IMR-90 (cell line): ENCODE data around the gene NTSR2. TPM values are rescaled to one million over a fixed set of nuclear protein-coding genes. Genes with fewer than 3 reads are reported as not detected.

Experiments
- ATAC-seq: fragments of 200-7000 bp; cut with Tn5 transposase; 2 replicates; pipeline ENCODE4 v1.9.1; 2020; ENCODE audit warnings: low read depth, mild to moderate bottlenecking, moderate library complexity
- BruUV-seq: library from RNA; stranded (reverse); fragments of 400-500 nt; replicated peaks from 2 replicates; lab custom pipeline; 2021; lab: Mats Ljungman, UMichigan
- CTCF ChIA-PET: fragments of 300-600 bp; formaldehyde crosslinking; extraction: SDS; loops from one replicate; lab custom pipeline; 2021; ENCODE audit warnings: antibody characterized with exemption; lab: Yijun Ruan, JAX
- POLR2A ChIA-PET: fragments of 300-600 bp; sonication (Branson Sonifier 250); formaldehyde crosslinking; loops from one replicate; lab custom pipeline; 2022; ENCODE audit warnings: antibody characterized with exemption; ENCODE audit not compliant: unreplicated experiment; lab: Charles Lee
- DNase-seq: peaks from one replicate; pipeline ENCODE4 v3.0.0; 2013
- H2AFZ ChIP-seq: replicated peaks from 2 replicates; pipeline ENCODE3; 2013; ENCODE audit warnings: low read length, mild to moderate bottlenecking; ENCODE audit not compliant: poor library complexity
- H2AK5ac ChIP-seq: 2 replicates; pipeline ENCODE4 v1.6.1; 2013; ENCODE audit warnings: low read depth, low read length, inconsistent platforms
- H2AK9ac ChIP-seq: replicated peaks from 2 replicates; pipeline ENCODE3; 2013; ENCODE audit warnings: mild to moderate bottlenecking, low read depth, low read length, moderate library complexity; ENCODE audit not compliant: poor library complexity
- H2BK120ac ChIP-seq: 2 replicates; pipeline ENCODE4 v1.6.1; 2013; ENCODE audit warnings: low read depth, low read length, inconsistent platforms
- H2BK15ac ChIP-seq: 3 replicates; pipeline ENCODE4 v1.6.1; 2013; ENCODE audit warnings: low read depth, low read length, inconsistent platforms
- H2BK20ac ChIP-seq: 2 replicates; pipeline ENCODE4 v1.6.1; 2013; ENCODE audit warnings: low read depth, mild to moderate bottlenecking, inconsistent platforms, low read length, moderate library complexity
- H2BK5ac ChIP-seq: 2 replicates; pipeline ENCODE4 v1.6.1; 2013; ENCODE audit warnings: mild to moderate bottlenecking, low read depth, low read length, inconsistent platforms; ENCODE audit not compliant: poor library complexity, severe bottlenecking
- H3K14ac ChIP-seq: replicated peaks from 2 replicates; pipeline ENCODE4 v1.6.1; 2013; ENCODE audit warnings: low read depth, low read length, inconsistent platforms
- H3K18ac ChIP-seq: 2 replicates; pipeline ENCODE4 v1.6.1; 2013; ENCODE audit warnings: low read depth, low read length, control low read depth
- H3K23ac ChIP-seq: 2 replicates; pipeline ENCODE4 v1.6.1; 2013; ENCODE audit warnings: low read depth, low read length, inconsistent platforms
- H3K27ac ChIP-seq: 2 replicates; pipeline ENCODE4 v1.5.1; 2013; ENCODE audit warnings: mild to moderate bottlenecking, control low read depth, low read length; ENCODE audit not compliant: insufficient read depth
- H3K27me3 ChIP-seq: 2 replicates; pipeline ENCODE4 v1.6.1; 2013; ENCODE audit warnings: low read length; ENCODE audit not compliant: control insufficient read depth, insufficient read depth
- H3K36me3 ChIP-seq: 2 replicates; pipeline ENCODE4 v1.6.1; 2013; ENCODE audit warnings: low read length, mixed read lengths; ENCODE audit not compliant: control insufficient read depth, insufficient read depth
- H3K4ac ChIP-seq: 2 replicates; pipeline ENCODE4 v1.6.1; 2013; ENCODE audit warnings: low read depth, low read length, inconsistent platforms
- H3K4me1 ChIP-seq: 2 replicates; pipeline ENCODE4 v1.6.1; 2013; ENCODE audit warnings: low read length, mixed read lengths; ENCODE audit not compliant: control insufficient read depth, insufficient read depth
- H3K4me2 ChIP-seq: 2 replicates; pipeline ENCODE4 v1.6.1; 2013; ENCODE audit warnings: low read depth, mild to moderate bottlenecking, control low read depth, low read length, moderate library complexity
- H3K4me3 ChIP-seq: 2 replicates; pipeline ENCODE4 v1.5.1; 2013; ENCODE audit warnings: low read depth, mild to moderate bottlenecking, control low read depth, low read length, moderate library complexity; ENCODE audit not compliant: insufficient read depth
- H3K56ac ChIP-seq: 2 replicates; pipeline ENCODE4 v1.6.1; 2013; ENCODE audit warnings: low read length, inconsistent platforms; ENCODE audit not compliant: insufficient read depth; ENCODE audit errors: extremely low read depth
- H3K79me1 ChIP-seq, 2 experiments: 2 replicates each; pipeline ENCODE4 v1.6.1; 2013; ENCODE audit warnings: low read length in 2 of 2, inconsistent platforms in 1 of 2, low read depth in 1 of 2
- H3K9ac ChIP-seq: 2 replicates; pipeline ENCODE4 v1.6.1; 2013; ENCODE audit warnings: low read depth, low read length, control low read depth
- H3K9me1 ChIP-seq: 2 replicates; pipeline ENCODE4 v1.6.1; 2013; ENCODE audit warnings: low read length, inconsistent platforms; ENCODE audit not compliant: insufficient read depth
- H3K9me3 ChIP-seq: 2 replicates; pipeline ENCODE4 v1.6.1; 2013; ENCODE audit warnings: low read length; ENCODE audit not compliant: control insufficient read depth, insufficient read depth
- H4K20me1 ChIP-seq: 2 replicates; pipeline ENCODE4 v1.6.1; 2013; ENCODE audit warnings: low read length, inconsistent platforms; ENCODE audit not compliant: insufficient read depth
- H4K5ac ChIP-seq: 2 replicates; pipeline ENCODE4 v1.6.1; 2013; ENCODE audit warnings: mild to moderate bottlenecking, low read depth, low read length, control low read depth
- H4K8ac ChIP-seq, 2 experiments: 2 replicates each; pipeline ENCODE4 v1.6.1; 2013; ENCODE audit warnings: low read depth in 2 of 2, low read length in 2 of 2, control low read depth in 1 of 2, inconsistent platforms in 1 of 2
- H4K91ac ChIP-seq: 2 replicates; pipeline ENCODE4 v1.6.1; 2013; ENCODE audit warnings: low read depth, low read length, inconsistent platforms; ENCODE audit not compliant: insufficient read depth
- CEBPB ChIP-seq: IDR thresholded peaks from 2 replicates; pipeline ENCODE4 v1.6.1; 2012; ENCODE audit warnings: low read depth, low read length, improper control_type of control experiment
- CHD1 ChIP-seq: IDR thresholded peaks from 2 replicates; pipeline ENCODE4 v1.6.1; 2012; ENCODE audit warnings: low read depth, low read length, improper control_type of control experiment
- ELK1 ChIP-seq: fragments of 150-350 bp; IDR thresholded peaks from 2 replicates; pipeline ENCODE4 v1.6.1; 2016; ENCODE audit warnings: low read depth, mild to moderate bottlenecking, low read length, moderate library complexity, borderline replicate concordance
- FOS ChIP-seq: fragments of 150-350 bp; IDR thresholded peaks from 2 replicates; pipeline ENCODE4 v1.6.1; 2016; ENCODE audit warnings: low read depth, low read length
- MAZ ChIP-seq: IDR thresholded peaks from 2 replicates; pipeline ENCODE4 v1.6.1; 2012; ENCODE audit warnings: low read depth, mild to moderate bottlenecking, low read length, improper control_type of control experiment, moderate library complexity, borderline replicate concordance
- MXI1 ChIP-seq: IDR thresholded peaks from 2 replicates; pipeline ENCODE4 v1.6.1; 2012; ENCODE audit warnings: low read depth, mild to moderate bottlenecking, low read length, moderate library complexity, borderline replicate concordance
- NFE2L2 ChIP-seq: fragments of 150-350 bp; IDR thresholded peaks from 2 replicates; pipeline ENCODE4 v1.6.1; 2016; ENCODE audit warnings: low read depth, mild to moderate bottlenecking, low read length
- POLR2A ChIP-seq: IDR thresholded peaks from 2 replicates; pipeline ENCODE4 v1.6.1; 2012; ENCODE audit warnings: mild to moderate bottlenecking, low read depth, low read length
- RAD21 ChIP-seq: IDR thresholded peaks from 2 replicates; pipeline ENCODE4 v1.6.1; 2012; ENCODE audit warnings: low read length, improper control_type of control experiment
- RCOR1 ChIP-seq: IDR thresholded peaks from 2 replicates; pipeline ENCODE4 v1.6.1; 2012; ENCODE audit warnings: mild to moderate bottlenecking, low read length, improper control_type of control experiment; ENCODE audit not compliant: insufficient replicate concordance
- SMC3 ChIP-seq: fragments of 150-350 bp; IDR thresholded peaks from 2 replicates; pipeline ENCODE4 v1.6.1; 2016; ENCODE audit warnings: low read depth, mild to moderate bottlenecking, antibody characterized with exemption, low read length, moderate library complexity
- WGBS, 2 experiments: methylation state at CpG; one replicate each; pipeline versions ENCODE4 v1.1.5 to v1.1.7; 2013; ENCODE audit warnings: missing lambda C conversion rate in 2 of 2; ENCODE audit not compliant: insufficient read length in 1 of 2; ENCODE audit errors: extremely low coverage in 2 of 2; 5-methylcytosine and 5-hydroxymethylcytosine counted together
- dilution Hi-C: fragments of 300-500 bp; cut with HindIII; formaldehyde crosslinking; loops from one replicate; pipeline ENCODE4 v1.14.3; 2018; ENCODE audit warnings: low sequenced_read_pairs; ENCODE audit not compliant: unreplicated experiment
- in situ Hi-C: fragments of 300-500 bp; cut with MboI; formaldehyde crosslinking; loops from 3 replicates; pipeline ENCODE4 v1.14.3; 2019; ENCODE audit warnings: low sequenced_read_pairs, inconsistent platforms, mixed read lengths
- intact Hi-C: fragments of 100-400 bp; cut with micrococcal nuclease; formaldehyde crosslinking; loops from 2 replicates; pipeline ENCODE4 v1.10.0; 2022
- polyA plus RNA-seq, 3 experiments: library from polyadenylated mRNA; depleted of rRNA; stranded (reverse); fragments of >200 nt; gene quantifications; 2 replicates each; pipeline ENCODE4 v1.2.3, GENCODE V29; 2012; ENCODE audit warnings: low replicate concordance in 1 of 3
- total RNA-seq: library from RNA; depleted of rRNA; stranded (reverse); fragments of >200 nt; gene quantifications from 2 replicates; pipeline ENCODE4 v1.2.3, GENCODE V29; 2012
- TF ChIP-seq, protein P1 (sequence below): fragments of 150-350 bp; IDR thresholded peaks from 2 replicates; pipeline ENCODE4 v1.6.1; 2017; ENCODE audit warnings: mild to moderate bottlenecking, antibody characterized with exemption, low read length, low read depth
- TF ChIP-seq, protein P2 (sequence below): conservative IDR thresholded peaks from 2 replicates; pipeline ENCODE4 v1.5.1; 2012; ENCODE audit warnings: mild to moderate bottlenecking, low read depth, low read length, improper control_type of control experiment

The NTSR2 gene
- total and polyA plus RNA-seq, 2 of the 4 experiments (the other 2 are of a cell fraction), result not detected

DNA sequence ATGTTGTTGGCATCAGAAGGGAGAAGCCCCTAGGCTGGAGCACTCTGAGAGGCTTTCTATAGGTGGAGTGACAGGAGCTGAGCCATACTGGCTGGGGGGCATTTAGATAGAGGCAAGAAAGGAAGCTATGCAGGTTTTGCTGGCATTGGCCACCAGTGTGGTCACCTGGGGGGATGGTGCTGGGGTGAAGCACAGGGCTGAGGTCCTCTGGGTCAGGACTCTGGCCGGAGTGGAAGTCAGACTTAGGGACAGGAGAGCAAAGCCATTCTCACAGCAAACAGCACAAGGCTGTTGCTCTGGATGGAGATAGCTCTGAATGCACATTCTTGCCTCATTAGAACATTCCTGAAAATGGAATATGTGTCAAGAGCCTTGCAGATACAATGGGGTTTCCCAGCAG lies 47.4 kb downstream of the NTSR2 start:
- H2BK5ac ChIP-seq, result no peak overlapping the region
- TF ChIP-seq MAZ, result no peak
- TF ChIP-seq RAD21, result no peak
- no peak for TF ChIP-seq SMC3
- TF ChIP-seq CEBPB, result no peak
- no peak for TF ChIP-seq FOS
- TF ChIP-seq, protein P1, sequence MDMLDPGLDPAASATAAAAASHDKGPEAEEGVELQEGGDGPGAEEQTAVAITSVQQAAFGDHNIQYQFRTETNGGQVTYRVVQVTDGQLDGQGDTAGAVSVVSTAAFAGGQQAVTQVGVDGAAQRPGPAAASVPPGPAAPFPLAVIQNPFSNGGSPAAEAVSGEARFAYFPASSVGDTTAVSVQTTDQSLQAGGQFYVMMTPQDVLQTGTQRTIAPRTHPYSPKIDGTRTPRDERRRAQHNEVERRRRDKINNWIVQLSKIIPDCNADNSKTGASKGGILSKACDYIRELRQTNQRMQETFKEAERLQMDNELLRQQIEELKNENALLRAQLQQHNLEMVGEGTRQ, result no peak
- no peak for TF ChIP-seq RCOR1
- no peak for TF ChIP-seq CHD1
- TF ChIP-seq, protein P2, sequence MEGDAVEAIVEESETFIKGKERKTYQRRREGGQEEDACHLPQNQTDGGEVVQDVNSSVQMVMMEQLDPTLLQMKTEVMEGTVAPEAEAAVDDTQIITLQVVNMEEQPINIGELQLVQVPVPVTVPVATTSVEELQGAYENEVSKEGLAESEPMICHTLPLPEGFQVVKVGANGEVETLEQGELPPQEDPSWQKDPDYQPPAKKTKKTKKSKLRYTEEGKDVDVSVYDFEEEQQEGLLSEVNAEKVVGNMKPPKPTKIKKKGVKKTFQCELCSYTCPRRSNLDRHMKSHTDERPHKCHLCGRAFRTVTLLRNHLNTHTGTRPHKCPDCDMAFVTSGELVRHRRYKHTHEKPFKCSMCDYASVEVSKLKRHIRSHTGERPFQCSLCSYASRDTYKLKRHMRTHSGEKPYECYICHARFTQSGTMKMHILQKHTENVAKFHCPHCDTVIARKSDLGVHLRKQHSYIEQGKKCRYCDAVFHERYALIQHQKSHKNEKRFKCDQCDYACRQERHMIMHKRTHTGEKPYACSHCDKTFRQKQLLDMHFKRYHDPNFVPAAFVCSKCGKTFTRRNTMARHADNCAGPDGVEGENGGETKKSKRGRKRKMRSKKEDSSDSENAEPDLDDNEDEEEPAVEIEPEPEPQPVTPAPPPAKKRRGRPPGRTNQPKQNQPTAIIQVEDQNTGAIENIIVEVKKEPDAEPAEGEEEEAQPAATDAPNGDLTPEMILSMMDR, result no peak
- TF ChIP-seq ELK1, result no peak
- TF ChIP-seq NFE2L2, result no peak
- no peak for TF ChIP-seq POLR2A
- no peak for TF ChIP-seq MXI1
- POLR2A ChIA-PET, result no interaction called here
- H3K4ac ChIP-seq, result no peak overlapping the region
- H2BK15ac ChIP-seq, result no peak overlapping the region
- H3K36me3 ChIP-seq, result no peaks in the 10 kb centered on the region
- no peak overlapping the region for H3K9ac ChIP-seq
- BruUV-seq, result no TSS peak
- no peaks in the 10 kb centered on the region for H4K20me1 ChIP-seq
- peaks cover 22% of the 10 kb centered on the region for H3K27me3 ChIP-seq
- no peak overlapping the region for H3K14ac ChIP-seq
- no peak overlapping the region for H2AK9ac ChIP-seq
- H3K79me1 ChIP-seq, result no peaks in the 10 kb centered on the region
- intact Hi-C loops, result no loop called here
- no peak overlapping the region for H2AFZ ChIP-seq
- no peak overlapping the region for H4K5ac ChIP-seq
- H3K56ac ChIP-seq, result no peak overlapping the region
- H3K4me2 ChIP-seq, result no peak overlapping the region
- H2BK120ac ChIP-seq, result no peak overlapping the region
- H3K9me3 ChIP-seq, result peaks cover 9% of the 10 kb centered on the region
- no peak for DNase-seq
- CTCF ChIA-PET, result no interaction called here
- in situ Hi-C loops, result no loop called here
- no peaks in the 10 kb centered on the region for H3K9me1 ChIP-seq
- H2AK5ac ChIP-seq, result no peak overlapping the region
- no CpG with 5 or more reads among the region's 1 CpG for WGBS, 2 experiments
- no peak for ATAC-seq
- H4K91ac ChIP-seq, result no peak overlapping the region
- H3K23ac ChIP-seq, result no peak overlapping the region
- H3K4me1 ChIP-seq, result no peaks in the 10 kb centered on the region
- H2BK20ac ChIP-seq, result no peak overlapping the region
- no peak overlapping the region for H4K8ac ChIP-seq
- dilution Hi-C loops, result no loop called here
- no peak overlapping the region for H3K4me3 ChIP-seq
- no peak overlapping the region for H3K27ac ChIP-seq
- H3K18ac ChIP-seq, result no peak overlapping the region
